Suprapubic skin (tissue), 4 donors: Measurements from ENCODE around the gene CYP2U1.

Source experiments
- CTCF ChIP-seq, 2 donors: fragments of 200-600 bp in 1 of 2; fragments of 450-650 bp in 1 of 2; sonication (generic) in 1 of 2; IDR thresholded peaks; one replicate each; pipeline ENCODE4 v1.5.1; 2016 to 2019; ENCODE audit warnings: antibody characterized with exemption in 2 of 2, mild to moderate bottlenecking in 1 of 2, moderate library complexity in 1 of 2
- EP300 ChIP-seq: sonication (generic); formaldehyde crosslinking; IDR thresholded peaks from one replicate; pipeline ENCODE4 v1.6.1; 2017; ENCODE audit warnings: antibody characterized with exemption
- POLR2A ChIP-seq, 2 donors: fragments of 450-650 bp; IDR thresholded peaks; one replicate each; pipeline ENCODE4 v1.6.1; 2017; ENCODE audit warnings: antibody characterized with exemption in 2 of 2, mild to moderate bottlenecking in 2 of 2, moderate library complexity in 2 of 2
- POLR2AphosphoS5 ChIP-seq, 3 donors: sonication (generic); formaldehyde crosslinking; IDR thresholded peaks; one replicate each; pipeline ENCODE4 v1.6.1; 2017; ENCODE audit warnings: antibody characterized with exemption in 3 of 3

GRCh38 chr4:107994894-107995293, 63.5 kb downstream of the CYP2U1 start:
- TF ChIP-seq POLR2A (IDR thresholded peaks at IDR 0.05) (no peak), POLR2AphosphoS5 (IDR thresholded peaks at IDR 0.05) (no peak), CTCF (IDR thresholded peaks at IDR 0.05) (no peak), EP300 (no peak)
